ENCODE data around the gene CNTNAP4.

GRCh38 chr16:76576526-76576925 lies 299.3 kb downstream of the CNTNAP4 start:
- TF ChIP-seq CTCF (IDR thresholded peaks at IDR 0.05) = no peak
- TF ChIP-seq GABPA (IDR thresholded peaks at IDR 0.05; ENCODE audit: low read depth) = no peak
- no peak for TF ChIP-seq FOXM1 (IDR thresholded peaks at IDR 0.05; ENCODE audit: low read depth)
- TF ChIP-seq SIN3A (IDR thresholded peaks at IDR 0.05; ENCODE audit: borderline replicate concordance, low read depth, low read length) = no peak
- no peak for TF ChIP-seq RCOR1 (IDR thresholded peaks at IDR 0.05; ENCODE audit: low read length)
- TF ChIP-seq MEF2A (IDR thresholded peaks at IDR 0.05; ENCODE audit: borderline replicate concordance, low read depth) = no peak
- no peak for TF ChIP-seq ZBTB33 (IDR thresholded peaks at IDR 0.05; ENCODE audit: borderline replicate concordance, low read depth)
- no peak for TF ChIP-seq YY1 (IDR thresholded peaks at IDR 0.05; ENCODE audit: low read depth)
- no peak for TF ChIP-seq USF2 (IDR thresholded peaks at IDR 0.05; ENCODE audit: borderline replicate concordance, low read depth, low read length)
- no peak for TF ChIP-seq EP300 (IDR thresholded peaks at IDR 0.05; ENCODE audit: borderline replicate concordance in 1 of 2, low read depth in 1 of 2, low read length in 1 of 2)

Measured in SK-N-SH (cell line).